DND-41 (cell line): ENCODE data around the gene KRTAP16-1.
"Not testable (repeated sequence)": the region's sequence is repeated elsewhere in the genome, so short reads cannot be mapped to it uniquely, and the experiment has no call there.

Experiments used
- EZH2 ChIP-seq: IDR thresholded peaks from 3 replicates; pipeline ENCODE4 v1.6.1; 2012; ENCODE audit warnings: borderline replicate concordance, low read depth, mild to moderate bottlenecking, moderate library complexity, low read length, inconsistent platforms; ENCODE audit not compliant: severe bottlenecking
- TF ChIP-seq, protein P1 (sequence below): IDR thresholded peaks from 2 replicates; pipeline ENCODE4 v1.5.1; 2012; ENCODE audit warnings: borderline replicate concordance, low read length, moderate library complexity, mild to moderate bottlenecking; ENCODE audit not compliant: poor library complexity, severe bottlenecking; ENCODE audit errors: extremely low read depth

DNA sequence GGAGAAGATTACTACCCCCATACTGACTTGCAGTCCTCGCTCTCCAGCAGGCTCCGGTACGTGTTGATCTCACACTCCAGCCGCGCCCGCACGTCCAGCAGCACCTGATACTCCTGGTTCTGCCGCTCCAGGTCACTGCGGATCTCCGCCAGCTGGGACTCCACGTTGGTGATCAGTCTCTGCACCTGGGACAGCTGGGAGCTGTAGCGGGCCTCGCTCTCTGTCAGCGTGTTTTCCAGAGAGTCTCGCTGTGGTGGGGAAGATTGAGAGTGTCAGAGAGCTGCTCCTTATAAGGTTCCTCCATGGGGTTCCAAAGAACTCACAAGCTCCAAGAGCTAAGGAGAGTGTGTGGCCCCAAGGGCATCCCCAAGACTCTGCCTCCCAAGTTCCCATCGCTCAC lies 37.3 kb upstream of the KRTAP16-1 start:
- TF ChIP-seq, protein P1, sequence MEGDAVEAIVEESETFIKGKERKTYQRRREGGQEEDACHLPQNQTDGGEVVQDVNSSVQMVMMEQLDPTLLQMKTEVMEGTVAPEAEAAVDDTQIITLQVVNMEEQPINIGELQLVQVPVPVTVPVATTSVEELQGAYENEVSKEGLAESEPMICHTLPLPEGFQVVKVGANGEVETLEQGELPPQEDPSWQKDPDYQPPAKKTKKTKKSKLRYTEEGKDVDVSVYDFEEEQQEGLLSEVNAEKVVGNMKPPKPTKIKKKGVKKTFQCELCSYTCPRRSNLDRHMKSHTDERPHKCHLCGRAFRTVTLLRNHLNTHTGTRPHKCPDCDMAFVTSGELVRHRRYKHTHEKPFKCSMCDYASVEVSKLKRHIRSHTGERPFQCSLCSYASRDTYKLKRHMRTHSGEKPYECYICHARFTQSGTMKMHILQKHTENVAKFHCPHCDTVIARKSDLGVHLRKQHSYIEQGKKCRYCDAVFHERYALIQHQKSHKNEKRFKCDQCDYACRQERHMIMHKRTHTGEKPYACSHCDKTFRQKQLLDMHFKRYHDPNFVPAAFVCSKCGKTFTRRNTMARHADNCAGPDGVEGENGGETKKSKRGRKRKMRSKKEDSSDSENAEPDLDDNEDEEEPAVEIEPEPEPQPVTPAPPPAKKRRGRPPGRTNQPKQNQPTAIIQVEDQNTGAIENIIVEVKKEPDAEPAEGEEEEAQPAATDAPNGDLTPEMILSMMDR: not testable (repeated sequence)
- TF ChIP-seq EZH2: not testable (repeated sequence)
